ENCODE results near the gene VAT1L.

The VAT1L gene

GRCh38 chr16:77965346-77965745, 177.0 kb downstream of the VAT1L start:
- TF ChIP-seq CTCF (IDR thresholded peaks at IDR 0.05; ENCODE audit: low read depth, low read length, missing control alignments) = no peak
- no peak for DNase-seq (ENCODE audit: low read depth)
- no peak overlapping the region for H3K4me3 ChIP-seq (ENCODE audit: low read depth, low read length)

GRCh38 chr16:77967054-77967904, 178.9 kb downstream of the VAT1L start:
- no peak for DNase-seq (ENCODE audit: low read depth)
- no peak overlapping the region for H3K4me3 ChIP-seq (ENCODE audit: low read depth, low read length)

GRCh38 chr16:77969861-77970260, 181.5 kb downstream of the VAT1L start:
- TF ChIP-seq CTCF (IDR thresholded peaks at IDR 0.05; ENCODE audit: low read depth, low read length, missing control alignments) = no peak
- DNase-seq (ENCODE audit: low read depth) = no peak
- H3K4me3 ChIP-seq (ENCODE audit: low read depth, low read length) = no peak overlapping the region

More at GRCh38 chr16:77967054-77967904, 178.9 kb downstream of the VAT1L start:
- TF ChIP-seq CTCF (IDR thresholded peaks at IDR 0.05; ENCODE audit: low read depth, low read length, missing control alignments) = no peak

GRCh38 chr16:77970371-77970770, 182.0 kb downstream of the VAT1L start:
- TF ChIP-seq CTCF (IDR thresholded peaks at IDR 0.05; ENCODE audit: low read depth, low read length, missing control alignments) = no peak
- no peak overlapping the region for H3K4me3 ChIP-seq (ENCODE audit: low read depth, low read length)
- no peak for DNase-seq (ENCODE audit: low read depth)

GRCh38 chr16:77971306-77972061, 183.1 kb downstream of the VAT1L start:
- DNase-seq (ENCODE audit: low read depth) = peak; percentile 25
- H3K4me3 ChIP-seq (ENCODE audit: low read depth, low read length) = no peak overlapping the region
- TF ChIP-seq CTCF (IDR thresholded peaks at IDR 0.05; ENCODE audit: low read depth, low read length, missing control alignments) = peak; percentile 76

GRCh38 chr16:77972062-77972392, 183.7 kb downstream of the VAT1L start:
- no peak for DNase-seq (ENCODE audit: low read depth)
- no peak for TF ChIP-seq CTCF (IDR thresholded peaks at IDR 0.05; ENCODE audit: low read depth, low read length, missing control alignments)
- H3K4me3 ChIP-seq (ENCODE audit: low read depth, low read length) = no peak overlapping the region

Data from GM12864 (cell line).